ENCODE measurements around the gene SMAD9. TPM values are rescaled to one million over a fixed set of nuclear protein-coding genes. Genes with fewer than 3 reads are reported as not detected.
A peak's percentile ranks its signal among the peaks of the same experiment; 100 is the strongest.

Gene SMAD9
- total and polyA plus RNA-seq, 2 of the 8 experiments (the other 6 are each of a cell fraction or from before 2014, with no cell fraction given): 0.45 to 1.0 TPM

GRCh38 chr13:36795463-36795862 is 124.6 kb downstream of the SMAD9 start (continued):
- TF ChIP-seq POLR2A (IDR thresholded peaks at IDR 0.05; ENCODE audit: control extremely low read depth in 1 of 2, low read depth in 2 of 2, low read length in 2 of 2) (no peak), RBBP5 (IDR thresholded peaks at IDR 0.05; ENCODE audit: borderline replicate concordance, low read depth, low read length) (no peak), ASH2L (IDR thresholded peaks at IDR 0.05; ENCODE audit: low read length) (peak; percentile 50), SRF (IDR thresholded peaks at IDR 0.05; ENCODE audit: low read depth, low read length) (0 out of 2 replicates have a peak, but pooled peaks have one; percentile 5), TAF1 (IDR thresholded peaks at IDR 0.05; ENCODE audit: low read depth, low read length) (no peak), HDAC6 (IDR thresholded peaks at IDR 0.05; ENCODE audit: low read depth, low read length) (no peak), SP1 (IDR thresholded peaks at IDR 0.05; ENCODE audit: low read depth, low read length) (peak; percentile 61; the same call in 1 of the 2 replicates), YY1 (IDR thresholded peaks at IDR 0.05; ENCODE audit: low read depth, low read length) (0 out of 2 replicates have a peak, but pooled peaks have one; percentile 40), EGR1 (IDR thresholded peaks at IDR 0.05; ENCODE audit: borderline replicate concordance, low read depth, low read length) (no peak), SIRT6 (IDR thresholded peaks at IDR 0.05; ENCODE audit: low read length) (no peak), NRF1 (IDR thresholded peaks at IDR 0.05; ENCODE audit: low read depth, low read length) (no peak), CREB1 (IDR thresholded peaks at IDR 0.05) (peak; percentile 33; the same call in 1 of the 2 replicates), CTBP2 (IDR thresholded peaks at IDR 0.05; ENCODE audit: borderline replicate concordance, insufficient read depth, insufficient read length, low read length) (no peak)
- TF ChIP-seq, protein P1, sequence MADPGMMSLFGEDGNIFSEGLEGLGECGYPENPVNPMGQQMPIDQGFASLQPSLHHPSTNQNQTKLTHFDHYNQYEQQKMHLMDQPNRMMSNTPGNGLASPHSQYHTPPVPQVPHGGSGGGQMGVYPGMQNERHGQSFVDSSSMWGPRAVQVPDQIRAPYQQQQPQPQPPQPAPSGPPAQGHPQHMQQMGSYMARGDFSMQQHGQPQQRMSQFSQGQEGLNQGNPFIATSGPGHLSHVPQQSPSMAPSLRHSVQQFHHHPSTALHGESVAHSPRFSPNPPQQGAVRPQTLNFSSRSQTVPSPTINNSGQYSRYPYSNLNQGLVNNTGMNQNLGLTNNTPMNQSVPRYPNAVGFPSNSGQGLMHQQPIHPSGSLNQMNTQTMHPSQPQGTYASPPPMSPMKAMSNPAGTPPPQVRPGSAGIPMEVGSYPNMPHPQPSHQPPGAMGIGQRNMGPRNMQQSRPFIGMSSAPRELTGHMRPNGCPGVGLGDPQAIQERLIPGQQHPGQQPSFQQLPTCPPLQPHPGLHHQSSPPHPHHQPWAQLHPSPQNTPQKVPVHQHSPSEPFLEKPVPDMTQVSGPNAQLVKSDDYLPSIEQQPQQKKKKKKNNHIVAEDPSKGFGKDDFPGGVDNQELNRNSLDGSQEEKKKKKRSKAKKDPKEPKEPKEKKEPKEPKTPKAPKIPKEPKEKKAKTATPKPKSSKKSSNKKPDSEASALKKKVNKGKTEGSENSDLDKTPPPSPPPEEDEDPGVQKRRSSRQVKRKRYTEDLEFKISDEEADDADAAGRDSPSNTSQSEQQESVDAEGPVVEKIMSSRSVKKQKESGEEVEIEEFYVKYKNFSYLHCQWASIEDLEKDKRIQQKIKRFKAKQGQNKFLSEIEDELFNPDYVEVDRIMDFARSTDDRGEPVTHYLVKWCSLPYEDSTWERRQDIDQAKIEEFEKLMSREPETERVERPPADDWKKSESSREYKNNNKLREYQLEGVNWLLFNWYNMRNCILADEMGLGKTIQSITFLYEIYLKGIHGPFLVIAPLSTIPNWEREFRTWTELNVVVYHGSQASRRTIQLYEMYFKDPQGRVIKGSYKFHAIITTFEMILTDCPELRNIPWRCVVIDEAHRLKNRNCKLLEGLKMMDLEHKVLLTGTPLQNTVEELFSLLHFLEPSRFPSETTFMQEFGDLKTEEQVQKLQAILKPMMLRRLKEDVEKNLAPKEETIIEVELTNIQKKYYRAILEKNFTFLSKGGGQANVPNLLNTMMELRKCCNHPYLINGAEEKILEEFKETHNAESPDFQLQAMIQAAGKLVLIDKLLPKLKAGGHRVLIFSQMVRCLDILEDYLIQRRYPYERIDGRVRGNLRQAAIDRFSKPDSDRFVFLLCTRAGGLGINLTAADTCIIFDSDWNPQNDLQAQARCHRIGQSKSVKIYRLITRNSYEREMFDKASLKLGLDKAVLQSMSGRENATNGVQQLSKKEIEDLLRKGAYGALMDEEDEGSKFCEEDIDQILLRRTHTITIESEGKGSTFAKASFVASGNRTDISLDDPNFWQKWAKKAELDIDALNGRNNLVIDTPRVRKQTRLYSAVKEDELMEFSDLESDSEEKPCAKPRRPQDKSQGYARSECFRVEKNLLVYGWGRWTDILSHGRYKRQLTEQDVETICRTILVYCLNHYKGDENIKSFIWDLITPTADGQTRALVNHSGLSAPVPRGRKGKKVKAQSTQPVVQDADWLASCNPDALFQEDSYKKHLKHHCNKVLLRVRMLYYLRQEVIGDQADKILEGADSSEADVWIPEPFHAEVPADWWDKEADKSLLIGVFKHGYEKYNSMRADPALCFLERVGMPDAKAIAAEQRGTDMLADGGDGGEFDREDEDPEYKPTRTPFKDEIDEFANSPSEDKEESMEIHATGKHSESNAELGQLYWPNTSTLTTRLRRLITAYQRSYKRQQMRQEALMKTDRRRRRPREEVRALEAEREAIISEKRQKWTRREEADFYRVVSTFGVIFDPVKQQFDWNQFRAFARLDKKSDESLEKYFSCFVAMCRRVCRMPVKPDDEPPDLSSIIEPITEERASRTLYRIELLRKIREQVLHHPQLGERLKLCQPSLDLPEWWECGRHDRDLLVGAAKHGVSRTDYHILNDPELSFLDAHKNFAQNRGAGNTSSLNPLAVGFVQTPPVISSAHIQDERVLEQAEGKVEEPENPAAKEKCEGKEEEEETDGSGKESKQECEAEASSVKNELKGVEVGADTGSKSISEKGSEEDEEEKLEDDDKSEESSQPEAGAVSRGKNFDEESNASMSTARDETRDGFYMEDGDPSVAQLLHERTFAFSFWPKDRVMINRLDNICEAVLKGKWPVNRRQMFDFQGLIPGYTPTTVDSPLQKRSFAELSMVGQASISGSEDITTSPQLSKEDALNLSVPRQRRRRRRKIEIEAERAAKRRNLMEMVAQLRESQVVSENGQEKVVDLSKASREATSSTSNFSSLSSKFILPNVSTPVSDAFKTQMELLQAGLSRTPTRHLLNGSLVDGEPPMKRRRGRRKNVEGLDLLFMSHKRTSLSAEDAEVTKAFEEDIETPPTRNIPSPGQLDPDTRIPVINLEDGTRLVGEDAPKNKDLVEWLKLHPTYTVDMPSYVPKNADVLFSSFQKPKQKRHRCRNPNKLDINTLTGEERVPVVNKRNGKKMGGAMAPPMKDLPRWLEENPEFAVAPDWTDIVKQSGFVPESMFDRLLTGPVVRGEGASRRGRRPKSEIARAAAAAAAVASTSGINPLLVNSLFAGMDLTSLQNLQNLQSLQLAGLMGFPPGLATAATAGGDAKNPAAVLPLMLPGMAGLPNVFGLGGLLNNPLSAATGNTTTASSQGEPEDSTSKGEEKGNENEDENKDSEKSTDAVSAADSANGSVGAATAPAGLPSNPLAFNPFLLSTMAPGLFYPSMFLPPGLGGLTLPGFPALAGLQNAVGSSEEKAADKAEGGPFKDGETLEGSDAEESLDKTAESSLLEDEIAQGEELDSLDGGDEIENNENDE (IDR thresholded peaks at IDR 0.05; ENCODE audit: insufficient replicate concordance, low read length): no peak
